ENCODE measurements around the gene LIPT2. TPM values are rescaled to one million over a fixed set of nuclear protein-coding genes. Genes with fewer than 3 reads are reported as not detected.

Gene LIPT2
- total and polyA plus RNA-seq, 2 donors (not counting 3 experiments of a cell fraction or from before 2014, with no cell fraction given), result 1.7 to 4.1 TPM

GRCh38 chr11:74540270-74540669, 46.7 kb upstream of the LIPT2 start:
- ChIA-PET CTCF (no interaction called here), POLR2A (no interaction called here)
- Histone ChIP-seq H3K4me1 (ENCODE audit: control insufficient read depth, extremely low read depth, insufficient read depth, low read length) (no peaks in the 10 kb centered on the region), H4K20me1 (replicated peaks; ENCODE audit: control insufficient read depth, extremely low read depth, insufficient read depth, low read length) (no peaks in the 10 kb centered on the region), H3K79me2 (ENCODE audit: control insufficient read depth, insufficient read depth, low read length) (no peaks in the 10 kb centered on the region), H2AFZ (ENCODE audit: low read depth, low read length) (no peak overlapping the region), H3K27me3 (ENCODE audit: control insufficient read depth in 2 of 2, insufficient read depth in 2 of 2, low read length in 2 of 2) (peaks cover 5 to 11% of the 10 kb centered on the region in 2 experiments), H3K4me3 (replicated peaks in 1 of 3; ENCODE audit: insufficient read depth in 1 of 3, low read depth in 1 of 3, low read length in 3 of 3) (no peak overlapping the region), H3K27ac (ENCODE audit: insufficient read depth, low read depth, low read length) (no peak overlapping the region), H3K4me2 (ENCODE audit: insufficient read depth, low read length) (no peak overlapping the region), H3K9me3 (replicated peaks; ENCODE audit: control insufficient read depth, insufficient read depth, low read length) (no peaks in the 10 kb centered on the region), H3K9me1 (replicated peaks; ENCODE audit: control insufficient read depth, extremely low read depth, insufficient read depth, low read length) (no peaks in the 10 kb centered on the region), H3K9ac (replicated peaks; ENCODE audit: extremely low read depth, insufficient read depth, low read length) (no peak overlapping the region), H3K36me3 (ENCODE audit: control insufficient read depth in 2 of 2, extremely low read depth in 1 of 2, insufficient read depth in 2 of 2, low read length in 2 of 2) (no peaks in the 10 kb centered on the region)
- no TSS peak for BruUV-seq (replicated peaks)
- intact Hi-C loops (cut with micrococcal nuclease) (no loop called here), dilution Hi-C loops (cut with MboI; ENCODE audit: extremely low pct_ligation_motif_present, low sequenced_read_pairs) (no loop called here)
- DNase-seq (ENCODE audit: low read depth, low spot score) (no peak), FAIRE-seq (no peak)
- TF ChIP-seq GATA2 (IDR thresholded peaks at IDR 0.05; ENCODE audit: insufficient read depth, insufficient read length, low read depth, low read length), result no peak
- no peak for TF ChIP-seq CTCF (IDR thresholded peaks at IDR 0.05; ENCODE audit: extremely low read depth in 1 of 2, insufficient read depth in 1 of 2, low read depth in 1 of 2, low read length in 2 of 2)
- TF ChIP-seq JUN (IDR thresholded peaks at IDR 0.05; ENCODE audit: borderline replicate concordance, insufficient read depth, insufficient read length, low read depth), result no peak
- no peak for TF ChIP-seq MYC (IDR thresholded peaks at IDR 0.05; ENCODE audit: low read depth, low read length)
- TF ChIP-seq POLR2A (IDR thresholded peaks at IDR 0.05; ENCODE audit: low read depth, low read length), result no peak
- TF ChIP-seq POLR2AphosphoS5 (IDR thresholded peaks at IDR 0.05; ENCODE audit: insufficient read depth, low read depth, low read length), result no peak
- no peak for TF ChIP-seq FOS (IDR thresholded peaks at IDR 0.05; ENCODE audit: borderline replicate concordance, insufficient read depth, low read length)
- no peak for TF ChIP-seq MAX (IDR thresholded peaks at IDR 0.05; ENCODE audit: insufficient read depth, insufficient read length)
- TF ChIP-seq EZH2 (IDR thresholded peaks at IDR 0.05; ENCODE audit: borderline replicate concordance, low read depth, low read length, severe bottlenecking), result no peak
